Measurements from ENCODE around the gene GNB2.

- TF ChIP-seq TAF1 (IDR thresholded peaks at IDR 0.05; ENCODE audit: low read depth, low read length) (no peak), POLR2A (IDR thresholded peaks at IDR 0.05; ENCODE audit: low read depth, low read length) (no peak)
These were observed 3.5 kb upstream of the GNB2 start for GRCh38 chr7:100670074-100670473.
